Hematopoietic multipotent progenitor cell (in vitro differentiated cells): ENCODE results near the gene DHFR2. TPM values are rescaled to one million over a fixed set of nuclear protein-coding genes. Genes with fewer than 3 reads are reported as not detected.

ENCODE experiments used
- DNase-seq, 3 donors: peaks; one replicate each; pipeline ENCODE4 v3.0.0-alpha.2; 2011 to 2015; ENCODE audit warnings: low read depth in 2 of 3, low spot score in 2 of 3
- total RNA-seq: library from RNA; depleted of rRNA; stranded (reverse); fragments of >200 nt; gene quantifications from one replicate; pipeline ENCODE4 v1.2.3, GENCODE V29; 2012

Gene DHFR2
- total RNA-seq, 1 donor, result 1.6 TPM

GRCh38 chr3:94008253-94008652, 54.5 kb downstream of the DHFR2 start:
- no peak for DNase-seq

Other genes starting within 250 kb of the DHFR2 start
- gene PROS1, start 89.0 kb downstream of the DHFR2 start, total RNA-seq, result 0.54 TPM
- gene ARL13B, start 82.8 kb downstream of the DHFR2 start, total RNA-seq, result 4.8 TPM
- gene STX19, start 34.3 kb downstream of the DHFR2 start, total RNA-seq, result not detected
- 12.7 TPM for gene NSUN3, start 145 bp upstream of the DHFR2 start, total RNA-seq